SHP77 (cell line): ENCODE measurements around the gene EIF1AD.
"Not testable (repeated sequence)": the region's sequence is repeated elsewhere in the genome, so short reads cannot be mapped to it uniquely, and the experiment has no call there.

Experiments
- DNase-seq, 2 experiments: peaks; one replicate each; lab custom pipeline; 2025; lab: John Stamatoyannopoulos, UW

Gene EIF1AD

GRCh38 chr11:66022401-66023185 is 20.6 kb upstream of the EIF1AD start:
- DNase-seq = peak; percentile 47 to 72

- DNase-seq = peak; percentile 43 to 53
Observed at GRCh38 chr11:66020618-66021357, 18.8 kb upstream of the EIF1AD start.

- no peak for DNase-seq
Observed at GRCh38 chr11:66020212-66020611, 18.3 kb upstream of the EIF1AD start.

GRCh38 chr11:66017321-66017720 is 15.4 kb upstream of the EIF1AD start:
- no peak for DNase-seq

- no peak for DNase-seq
Observed at GRCh38 chr11:66016793-66017177, 14.8 kb upstream of the EIF1AD start.

- no peak for DNase-seq
Observed at GRCh38 chr11:66015936-66016792, 14.2 kb upstream of the EIF1AD start.

- DNase-seq = no peak
Observed at GRCh38 chr11:66015454-66015881, 13.5 kb upstream of the EIF1AD start.

- no peak for DNase-seq
Observed at GRCh38 chr11:66014804-66015453, 13.0 kb upstream of the EIF1AD start.

GRCh38 chr11:66013762-66014100 is 11.8 kb upstream of the EIF1AD start:
- no peak for DNase-seq

- no peak for DNase-seq
Observed at GRCh38 chr11:66012946-66013761, 11.2 kb upstream of the EIF1AD start.

GRCh38 chr11:66012371-66012945 is 10.5 kb upstream of the EIF1AD start:
- DNase-seq = no peak

- no peak for DNase-seq
Observed at GRCh38 chr11:66011785-66012303, 9.9 kb upstream of the EIF1AD start, which contains the start of gene CST6. TSS of gene CST6 (plus strand) at chr11:66012008. CDS start at chr11:66012045, 37 bp downstream.

GRCh38 chr11:66011239-66011784 is 9.4 kb upstream of the EIF1AD start:
- DNase-seq = no peak

- not testable (repeated sequence) for DNase-seq
Observed at GRCh38 chr11:66010036-66010435, 8.1 kb upstream of the EIF1AD start.

- peak in 1 of 2 experiments; percentile 26 for DNase-seq
Observed at GRCh38 chr11:66008468-66009101, 6.6 kb upstream of the EIF1AD start.

- DNase-seq = no peak
Observed at GRCh38 chr11:66008095-66008467, 6.1 kb upstream of the EIF1AD start.

GRCh38 chr11:66007201-66007634 is 5.3 kb upstream of the EIF1AD start:
- DNase-seq = no peak

GRCh38 chr11:66006891-66007176 is 4.9 kb upstream of the EIF1AD start:
- no peak for DNase-seq

GRCh38 chr11:66006134-66006890 is 4.4 kb upstream of the EIF1AD start:
- no peak for DNase-seq
